ENCODE results near the gene PLA2G12B. TPM values are rescaled to one million over a fixed set of nuclear protein-coding genes. Genes with fewer than 3 reads are reported as not detected.

The PLA2G12B gene
- total RNA-seq, 2 experiments from 2014 or later: not detected

DNA sequence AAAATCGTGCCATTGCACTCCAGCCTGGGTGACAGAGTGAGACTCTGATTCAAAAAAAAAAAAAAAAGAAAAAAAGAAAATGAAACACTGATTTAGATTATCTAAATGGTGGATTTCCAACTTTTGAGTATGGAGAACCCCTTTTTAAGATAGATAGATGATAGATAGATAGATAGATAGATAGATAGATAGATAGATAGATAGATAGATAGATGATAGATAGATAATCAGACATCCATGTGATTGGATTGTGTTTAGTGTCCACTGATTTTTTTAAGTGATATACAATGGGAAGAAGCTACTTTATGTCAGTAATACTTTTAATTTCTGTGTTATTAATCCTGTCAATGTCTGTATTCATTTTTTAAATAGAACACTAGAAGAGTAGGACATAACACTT is 55.1 kb downstream of the PLA2G12B start:
- no peaks in the 10 kb centered on the region for H3K9me2 ChIP-seq (ENCODE audit: insufficient read depth, low read length)
- H2AFZ ChIP-seq (ENCODE audit: low read length): no peak overlapping the region
- TF ChIP-seq, protein P1, sequence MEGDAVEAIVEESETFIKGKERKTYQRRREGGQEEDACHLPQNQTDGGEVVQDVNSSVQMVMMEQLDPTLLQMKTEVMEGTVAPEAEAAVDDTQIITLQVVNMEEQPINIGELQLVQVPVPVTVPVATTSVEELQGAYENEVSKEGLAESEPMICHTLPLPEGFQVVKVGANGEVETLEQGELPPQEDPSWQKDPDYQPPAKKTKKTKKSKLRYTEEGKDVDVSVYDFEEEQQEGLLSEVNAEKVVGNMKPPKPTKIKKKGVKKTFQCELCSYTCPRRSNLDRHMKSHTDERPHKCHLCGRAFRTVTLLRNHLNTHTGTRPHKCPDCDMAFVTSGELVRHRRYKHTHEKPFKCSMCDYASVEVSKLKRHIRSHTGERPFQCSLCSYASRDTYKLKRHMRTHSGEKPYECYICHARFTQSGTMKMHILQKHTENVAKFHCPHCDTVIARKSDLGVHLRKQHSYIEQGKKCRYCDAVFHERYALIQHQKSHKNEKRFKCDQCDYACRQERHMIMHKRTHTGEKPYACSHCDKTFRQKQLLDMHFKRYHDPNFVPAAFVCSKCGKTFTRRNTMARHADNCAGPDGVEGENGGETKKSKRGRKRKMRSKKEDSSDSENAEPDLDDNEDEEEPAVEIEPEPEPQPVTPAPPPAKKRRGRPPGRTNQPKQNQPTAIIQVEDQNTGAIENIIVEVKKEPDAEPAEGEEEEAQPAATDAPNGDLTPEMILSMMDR (conservative IDR thresholded peaks at IDR 0.05; ENCODE audit: low read length): no peak
- TF ChIP-seq EZH2phosphoT487 (IDR thresholded peaks at IDR 0.05; ENCODE audit: borderline replicate concordance, low read depth, low read length): no peak
- no peaks in the 10 kb centered on the region for H3K9me3 ChIP-seq (ENCODE audit: low read length)
- CTCF ChIA-PET (ENCODE audit: unreplicated experiment): no interaction called here
- H3K4me2 ChIP-seq (ENCODE audit: low read length): no peak overlapping the region
- no peak overlapping the region for H3K4me3 ChIP-seq (ENCODE audit: low read depth, low read length, poor library complexity, severe bottlenecking)
- H3K27ac ChIP-seq (ENCODE audit: low read depth, low read length, poor library complexity, severe bottlenecking): no peak overlapping the region
- H3K79me2 ChIP-seq (ENCODE audit: insufficient read depth, low read depth, low read length): no peaks in the 10 kb centered on the region
- POLR2A ChIA-PET: interaction anchor here (0.7 kb wide), 2 partner anchors 338 to 699 kb away, joined by 3 to 4 read pairs; no protein-coding TSS in a partner anchor
- no peaks in the 10 kb centered on the region for H3K36me3 ChIP-seq (ENCODE audit: insufficient read depth, low read length)
- H3K4me1 ChIP-seq (ENCODE audit: insufficient read depth, low read length, poor library complexity, severe bottlenecking): no peaks in the 10 kb centered on the region
- no TSS peak for BruUV-seq (replicated peaks)
- no peak for DNase-seq (ENCODE audit: low spot score)
- H4K20me1 ChIP-seq (ENCODE audit: insufficient read depth, low read length): no peaks in the 10 kb centered on the region
- intact Hi-C loops (cut with micrococcal nuclease; ENCODE audit: unreplicated experiment): no loop called here

DNA sequence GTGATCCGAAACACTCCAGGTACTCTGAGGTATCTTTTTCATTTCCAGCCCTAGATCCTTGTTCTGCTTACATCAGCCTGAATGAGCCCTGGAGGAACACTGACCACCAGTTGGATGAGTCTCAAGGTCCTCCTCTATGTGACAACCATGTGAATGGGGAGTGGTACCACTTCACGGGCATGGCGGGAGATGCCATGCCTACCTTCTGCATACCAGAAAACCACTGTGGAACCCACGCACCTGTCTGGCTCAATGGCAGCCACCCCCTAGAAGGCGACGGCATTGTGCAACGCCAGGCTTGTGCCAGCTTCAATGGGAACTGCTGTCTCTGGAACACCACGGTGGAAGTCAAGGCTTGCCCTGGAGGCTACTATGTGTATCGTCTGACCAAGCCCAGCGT is 56.0 kb downstream of the PLA2G12B start:
- Histone ChIP-seq H3K9me2 (ENCODE audit: insufficient read depth, low read length) (no peaks in the 10 kb centered on the region), H2AFZ (ENCODE audit: low read length) (no peak overlapping the region), H3K27ac (ENCODE audit: low read depth, low read length, poor library complexity, severe bottlenecking) (no peak overlapping the region), H3K4me3 (ENCODE audit: low read depth, low read length, poor library complexity, severe bottlenecking) (no peak overlapping the region), H3K36me3 (ENCODE audit: insufficient read depth, low read length) (no peaks in the 10 kb centered on the region), H3K9me3 (ENCODE audit: low read length) (no peaks in the 10 kb centered on the region), H3K79me2 (ENCODE audit: insufficient read depth, low read depth, low read length) (no peaks in the 10 kb centered on the region), H3K4me1 (ENCODE audit: insufficient read depth, low read length, poor library complexity, severe bottlenecking) (no peaks in the 10 kb centered on the region), H4K20me1 (ENCODE audit: insufficient read depth, low read length) (no peaks in the 10 kb centered on the region), H3K4me2 (ENCODE audit: low read length) (no peak overlapping the region)
- POLR2A ChIA-PET: no interaction called here
- TF ChIP-seq, protein P1 (conservative IDR thresholded peaks at IDR 0.05; ENCODE audit: low read length): no peak
- TF ChIP-seq EZH2phosphoT487 (IDR thresholded peaks at IDR 0.05; ENCODE audit: borderline replicate concordance, low read depth, low read length): no peak
- no TSS peak for BruUV-seq (replicated peaks)
- intact Hi-C loops (cut with micrococcal nuclease; ENCODE audit: unreplicated experiment): no loop called here
- no peak for DNase-seq (ENCODE audit: low spot score)
- CTCF ChIA-PET (ENCODE audit: unreplicated experiment): no interaction called here

DNA sequence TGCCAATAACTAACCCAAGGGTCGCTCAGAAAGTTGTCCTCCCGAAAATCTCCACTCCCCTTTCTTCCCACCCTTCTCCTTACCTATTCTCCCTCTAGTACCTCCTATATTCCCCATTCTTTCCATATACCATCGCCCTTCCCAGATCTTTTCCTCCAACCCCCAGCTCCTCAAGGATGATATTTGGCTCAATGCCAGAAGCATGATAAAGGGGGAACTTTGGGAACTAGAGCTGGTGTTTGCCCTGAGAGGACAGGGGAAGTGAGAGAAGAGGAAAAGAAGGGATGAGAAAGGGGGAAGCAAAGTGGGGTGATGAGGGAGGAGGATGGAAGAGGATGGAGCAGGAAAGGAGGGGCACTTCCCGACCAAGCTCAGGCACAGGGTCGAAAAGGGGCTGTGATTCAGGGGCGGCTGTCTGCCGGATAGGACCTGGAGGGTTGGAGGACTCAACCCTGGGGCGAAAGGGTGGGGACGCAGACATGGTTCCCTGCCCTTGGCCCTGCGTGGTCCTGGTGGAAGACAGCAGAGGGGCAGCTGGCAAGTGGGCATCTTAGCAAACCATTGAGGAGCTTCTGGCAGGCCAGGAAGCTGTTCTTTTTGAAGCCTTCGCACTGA is 59.3 kb downstream of the PLA2G12B start:
- Histone ChIP-seq H3K4me3 (ENCODE audit: low read depth, low read length, poor library complexity, severe bottlenecking) (no peak overlapping the region), H3K36me3 (ENCODE audit: insufficient read depth, low read length) (no peaks in the 10 kb centered on the region), H3K4me2 (ENCODE audit: low read length) (no peak overlapping the region), H4K20me1 (ENCODE audit: insufficient read depth, low read length) (no peaks in the 10 kb centered on the region), H3K9me2 (ENCODE audit: insufficient read depth, low read length) (no peaks in the 10 kb centered on the region), H3K9me3 (ENCODE audit: low read length) (no peaks in the 10 kb centered on the region), H3K4me1 (ENCODE audit: insufficient read depth, low read length, poor library complexity, severe bottlenecking) (no peaks in the 10 kb centered on the region), H2AFZ (ENCODE audit: low read length) (no peak overlapping the region), H3K79me2 (ENCODE audit: insufficient read depth, low read depth, low read length) (no peaks in the 10 kb centered on the region), H3K27ac (ENCODE audit: low read depth, low read length, poor library complexity, severe bottlenecking) (no peak overlapping the region)
- intact Hi-C loops (cut with micrococcal nuclease; ENCODE audit: unreplicated experiment): no loop called here
- no peak for TF ChIP-seq EZH2phosphoT487 (IDR thresholded peaks at IDR 0.05; ENCODE audit: borderline replicate concordance, low read depth, low read length)
- TF ChIP-seq, protein P1 (conservative IDR thresholded peaks at IDR 0.05; ENCODE audit: low read length): no peak
- DNase-seq (ENCODE audit: low spot score): no peak
- ChIA-PET POLR2A (no interaction called here), CTCF (ENCODE audit: unreplicated experiment) (no interaction called here)
- no TSS peak for BruUV-seq (replicated peaks)
